NB4 (cell line): ENCODE data around the gene MRPL58.
A peak's percentile ranks its signal among the peaks of the same experiment; 100 is the strongest.
"Not testable (repeated sequence)": the region's sequence is repeated elsewhere in the genome, so short reads cannot be mapped to it uniquely, and the experiment has no call there.

ENCODE experiments used
- DNase-seq: peaks from one replicate; pipeline ENCODE4 v3.0.0; 2010; ENCODE audit warnings: low read depth
- H3K4me3 ChIP-seq: one replicate; pipeline ENCODE4 v1.5.1; 2011; ENCODE audit warnings: mild to moderate bottlenecking, low read depth, low read length, moderate library complexity
- MYC ChIP-seq: IDR thresholded peaks from 2 replicates; pipeline ENCODE4 v1.6.1; 2011; ENCODE audit warnings: low read depth, low read length
- POLR2A ChIP-seq: IDR thresholded peaks from 2 replicates; pipeline ENCODE4 v1.6.1; 2011; ENCODE audit warnings: mild to moderate bottlenecking; ENCODE audit not compliant: insufficient read length; ENCODE audit errors: extremely low read depth
- TF ChIP-seq, protein P1 (sequence below): IDR thresholded peaks from 2 replicates; pipeline ENCODE4 v1.6.1; 2011; ENCODE audit warnings: low read depth, low read length
- TF ChIP-seq, protein P2 (sequence below): IDR thresholded peaks from one replicate; pipeline ENCODE4 v1.5.1; 2012; ENCODE audit warnings: low read depth, low read length

MRPL58 gene

DNA sequence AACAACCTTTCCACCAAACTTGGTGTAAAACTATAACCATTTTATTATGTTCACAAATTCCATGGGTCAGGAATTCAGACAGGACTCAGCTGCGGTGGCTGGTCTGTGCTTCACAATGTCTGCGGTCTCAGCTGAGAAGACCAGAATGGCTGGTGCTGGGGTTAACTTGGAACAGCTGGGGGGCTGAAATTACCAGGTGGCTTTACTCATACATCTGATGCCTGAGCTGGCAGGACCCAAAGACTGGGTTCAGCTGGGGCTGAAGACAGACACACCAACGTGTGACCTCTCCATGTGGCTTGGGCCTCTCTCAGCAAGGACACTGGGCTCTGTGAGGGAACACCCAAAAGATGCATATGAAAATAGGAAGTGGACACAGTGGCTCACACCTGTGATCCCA is 34.2 kb upstream of the MRPL58 start:
- DNase-seq = no peak
- no peak overlapping the region for H3K4me3 ChIP-seq
- TF ChIP-seq POLR2A = no peak
- TF ChIP-seq, protein P1, sequence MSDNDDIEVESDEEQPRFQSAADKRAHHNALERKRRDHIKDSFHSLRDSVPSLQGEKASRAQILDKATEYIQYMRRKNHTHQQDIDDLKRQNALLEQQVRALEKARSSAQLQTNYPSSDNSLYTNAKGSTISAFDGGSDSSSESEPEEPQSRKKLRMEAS = no peak
- no peak for TF ChIP-seq MYC
- TF ChIP-seq, protein P2, sequence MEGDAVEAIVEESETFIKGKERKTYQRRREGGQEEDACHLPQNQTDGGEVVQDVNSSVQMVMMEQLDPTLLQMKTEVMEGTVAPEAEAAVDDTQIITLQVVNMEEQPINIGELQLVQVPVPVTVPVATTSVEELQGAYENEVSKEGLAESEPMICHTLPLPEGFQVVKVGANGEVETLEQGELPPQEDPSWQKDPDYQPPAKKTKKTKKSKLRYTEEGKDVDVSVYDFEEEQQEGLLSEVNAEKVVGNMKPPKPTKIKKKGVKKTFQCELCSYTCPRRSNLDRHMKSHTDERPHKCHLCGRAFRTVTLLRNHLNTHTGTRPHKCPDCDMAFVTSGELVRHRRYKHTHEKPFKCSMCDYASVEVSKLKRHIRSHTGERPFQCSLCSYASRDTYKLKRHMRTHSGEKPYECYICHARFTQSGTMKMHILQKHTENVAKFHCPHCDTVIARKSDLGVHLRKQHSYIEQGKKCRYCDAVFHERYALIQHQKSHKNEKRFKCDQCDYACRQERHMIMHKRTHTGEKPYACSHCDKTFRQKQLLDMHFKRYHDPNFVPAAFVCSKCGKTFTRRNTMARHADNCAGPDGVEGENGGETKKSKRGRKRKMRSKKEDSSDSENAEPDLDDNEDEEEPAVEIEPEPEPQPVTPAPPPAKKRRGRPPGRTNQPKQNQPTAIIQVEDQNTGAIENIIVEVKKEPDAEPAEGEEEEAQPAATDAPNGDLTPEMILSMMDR = no peak

DNA sequence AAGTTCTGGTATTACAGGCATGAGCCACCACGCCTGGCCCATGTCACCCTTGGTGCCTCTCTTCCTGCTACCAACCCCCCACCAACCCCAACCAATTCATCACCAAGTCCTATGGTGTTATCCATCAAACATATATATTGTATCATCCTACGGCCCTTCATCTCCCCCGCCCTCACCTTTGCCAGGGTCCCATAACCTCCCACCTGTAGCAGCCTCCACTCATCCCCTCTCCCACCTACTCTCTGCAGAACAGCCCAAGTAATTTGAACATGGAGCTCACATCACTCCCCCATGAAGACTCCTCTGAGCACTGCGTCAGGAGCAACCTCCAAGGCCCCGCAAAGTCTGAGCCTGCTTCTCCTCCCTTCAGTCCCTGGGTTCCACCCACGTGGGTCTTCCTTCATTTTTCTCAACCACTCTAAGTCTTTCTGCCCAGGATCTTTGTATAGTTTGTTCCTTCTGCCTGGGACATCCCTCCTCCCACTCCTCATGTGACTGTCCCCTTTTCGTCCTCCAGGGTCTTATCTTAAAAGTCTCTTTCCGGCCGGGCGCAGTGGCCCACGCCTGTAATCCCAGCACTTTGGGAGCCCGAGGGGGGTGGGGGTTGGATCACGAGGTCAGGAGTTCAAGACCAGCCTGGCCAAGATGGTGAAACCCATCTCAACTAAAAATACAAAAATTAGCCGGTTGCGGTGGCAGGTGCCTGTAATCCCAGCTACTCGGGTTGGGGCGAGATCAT is 32.9 kb upstream of the MRPL58 start:
- no peak for DNase-seq
- no peak overlapping the region for H3K4me3 ChIP-seq
- TF ChIP-seq MYC = no peak
- TF ChIP-seq, protein P2 = no peak
- TF ChIP-seq, protein P1 = no peak
- no peak for TF ChIP-seq POLR2A

- TF ChIP-seq, protein P2 = no peak
- TF ChIP-seq POLR2A = no peak
- TF ChIP-seq, protein P1 = no peak
- no peak for TF ChIP-seq MYC
Observed at GRCh38 chr17:74981318-74981978, 31.0 kb upstream of the MRPL58 start.

DNA sequence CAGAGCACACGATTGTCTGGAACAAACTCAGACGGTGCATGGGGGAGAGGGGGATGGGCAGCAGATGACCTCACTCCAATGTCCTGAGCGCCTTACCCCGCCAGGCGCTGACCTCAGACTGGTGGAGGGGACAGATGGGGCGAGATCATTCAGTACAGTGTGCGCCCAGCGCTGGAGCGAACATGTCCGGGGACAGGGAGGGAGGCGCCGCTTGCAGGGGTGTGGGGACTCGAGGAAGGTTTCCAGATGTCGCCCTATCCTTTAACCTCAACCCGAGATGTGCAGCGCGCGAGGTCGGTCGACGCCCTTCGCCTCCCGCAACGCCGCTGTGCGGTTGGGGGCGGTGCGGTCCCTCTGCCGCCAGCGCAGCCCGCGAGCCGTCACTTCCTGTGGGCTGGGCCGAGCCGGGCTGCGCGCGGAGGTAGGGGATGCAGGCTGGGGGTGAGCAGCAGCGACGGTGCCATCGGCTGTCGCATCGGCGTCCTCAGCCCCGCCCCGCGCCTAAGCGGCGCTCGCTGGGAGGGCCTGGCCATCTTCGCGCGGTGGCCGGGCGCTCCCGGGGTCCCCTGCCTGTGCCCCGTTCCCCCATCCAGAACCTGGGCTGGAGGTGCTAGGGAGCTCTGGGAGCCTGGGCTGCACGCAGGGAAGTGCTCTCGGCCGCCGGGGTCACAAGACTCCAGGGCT is 30.3 kb upstream of the MRPL58 start:
- DNase-seq = peak; percentile 64
- TF ChIP-seq, protein P1 = peak; percentile 51
- peak; percentile 42; the same call in 1 of the 2 replicates for TF ChIP-seq MYC
- TF ChIP-seq, protein P2 = no peak
- peak overlapping the region; percentile 36 for H3K4me3 ChIP-seq

More at GRCh38 chr17:74981318-74981978, 31.0 kb upstream of the MRPL58 start:
- peak overlapping the region; percentile 36 for H3K4me3 ChIP-seq
- DNase-seq = no peak

DNA sequence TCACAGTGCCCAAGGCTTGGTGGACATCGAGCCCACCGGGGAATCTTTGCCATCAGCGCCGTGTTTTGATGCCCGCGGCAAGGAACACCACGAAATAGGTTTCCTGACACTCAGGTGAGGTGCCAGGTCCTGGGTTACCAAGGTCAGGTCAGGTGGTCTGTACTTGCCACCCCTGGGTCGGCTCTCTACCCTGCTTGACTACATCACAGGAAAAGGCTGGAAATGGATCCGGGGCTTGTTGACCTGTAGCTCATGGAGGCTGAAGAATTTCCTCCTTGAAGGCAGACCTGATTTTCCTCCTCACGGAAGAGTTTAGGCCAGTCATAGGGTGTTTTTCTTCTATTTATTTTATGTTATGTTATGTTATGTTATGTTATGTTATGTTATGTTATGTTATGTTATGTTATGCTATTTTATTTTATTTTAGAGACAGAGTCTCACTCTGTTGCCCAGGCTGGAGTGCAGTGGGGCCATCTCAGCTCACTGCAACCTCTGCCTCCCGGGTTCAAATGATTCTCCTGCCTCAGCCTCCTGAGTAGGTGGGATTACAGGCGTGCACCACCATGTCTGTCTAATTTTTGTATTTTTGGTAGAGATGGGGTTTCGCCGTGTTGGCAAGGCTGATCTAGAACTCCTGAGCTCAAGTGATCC is 29.7 kb upstream of the MRPL58 start:
- H3K4me3 ChIP-seq, DNase-seq: not testable (repeated sequence)

DNA sequence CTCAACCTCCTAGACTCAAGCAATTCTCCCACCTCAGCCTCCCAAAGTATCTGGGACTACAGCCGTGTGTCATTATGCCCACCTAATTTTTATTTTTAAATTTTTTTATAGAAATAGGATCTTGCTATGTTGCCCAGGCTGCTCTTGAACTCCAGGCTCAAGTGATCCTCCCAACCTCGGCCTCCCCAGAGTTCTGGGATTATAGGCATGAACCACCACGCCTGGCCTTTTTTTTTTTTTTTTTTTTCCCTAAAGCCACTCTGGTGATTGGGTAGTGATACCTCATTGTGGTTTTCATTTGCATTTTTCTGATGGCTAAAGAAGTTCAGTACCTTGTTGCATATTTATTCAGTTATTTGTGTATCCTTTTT is 26.3 kb upstream of the MRPL58 start:
- no peak overlapping the region for H3K4me3 ChIP-seq
- TF ChIP-seq, protein P2 = no peak
- TF ChIP-seq MYC (no peak), POLR2A (no peak)
- TF ChIP-seq, protein P1 = no peak
- DNase-seq = no peak
